ENCODE measurements around the gene MB21D2.

The MB21D2 gene

GRCh38 chr3:192772240-192772894, 145.3 kb downstream of the MB21D2 start:
- Histone ChIP-seq H3K4me3 (ENCODE audit: low read depth in 1 of 2, low read length in 2 of 2) (no peak overlapping the region), H3K27ac (ENCODE audit: low read depth, low read length) (no peak overlapping the region), H3K4me1 (ENCODE audit: insufficient read depth, low read length) (no peaks in the 10 kb centered on the region), H3K27me3 (ENCODE audit: control insufficient read depth in 1 of 2, insufficient read depth in 2 of 2, low read length in 2 of 2) (no peaks in the 10 kb centered on the region), H3K9ac (ENCODE audit: low read length) (no peak overlapping the region), H3K36me3 (ENCODE audit: insufficient read depth, low read length) (no peaks in the 10 kb centered on the region), H3K9me3 (ENCODE audit: low read length) (no peaks in the 10 kb centered on the region)

- H3K4me1 ChIP-seq (ENCODE audit: insufficient read depth, low read length): no peaks in the 10 kb centered on the region
- no peak overlapping the region for H3K27ac ChIP-seq (ENCODE audit: low read depth, low read length)
- no peaks in the 10 kb centered on the region for H3K9me3 ChIP-seq (ENCODE audit: low read length)
- H3K9ac ChIP-seq (ENCODE audit: low read length): no peak overlapping the region
- no peaks in the 10 kb centered on the region for H3K36me3 ChIP-seq (ENCODE audit: insufficient read depth, low read length)
- H3K27me3 ChIP-seq (ENCODE audit: control insufficient read depth in 1 of 2, insufficient read depth in 2 of 2, low read length in 2 of 2): no peaks in the 10 kb centered on the region
- no peak overlapping the region for H3K4me3 ChIP-seq (ENCODE audit: low read depth in 1 of 2, low read length in 2 of 2)
Measured at GRCh38 chr3:192758654-192759053, 159.0 kb downstream of the MB21D2 start.

- Histone ChIP-seq H3K27me3 (ENCODE audit: control insufficient read depth in 1 of 2, insufficient read depth in 2 of 2, low read length in 2 of 2) (no peaks in the 10 kb centered on the region), H3K9ac (ENCODE audit: low read length) (no peak overlapping the region), H3K27ac (ENCODE audit: low read depth, low read length) (no peak overlapping the region), H3K4me1 (ENCODE audit: insufficient read depth, low read length) (no peaks in the 10 kb centered on the region), H3K9me3 (ENCODE audit: low read length) (no peaks in the 10 kb centered on the region), H3K36me3 (ENCODE audit: insufficient read depth, low read length) (no peaks in the 10 kb centered on the region), H3K4me3 (ENCODE audit: low read depth in 1 of 2, low read length in 2 of 2) (no peak overlapping the region)
Measured at GRCh38 chr3:192751148-192751547, 166.5 kb downstream of the MB21D2 start.

GRCh38 chr3:192750201-192750600, 167.5 kb downstream of the MB21D2 start:
- no peaks in the 10 kb centered on the region for H3K9me3 ChIP-seq (ENCODE audit: low read length)
- no peak overlapping the region for H3K27ac ChIP-seq (ENCODE audit: low read depth, low read length)
- no peaks in the 10 kb centered on the region for H3K36me3 ChIP-seq (ENCODE audit: insufficient read depth, low read length)
- no peaks in the 10 kb centered on the region for H3K27me3 ChIP-seq (ENCODE audit: control insufficient read depth in 1 of 2, insufficient read depth in 2 of 2, low read length in 2 of 2)
- H3K4me1 ChIP-seq (ENCODE audit: insufficient read depth, low read length): no peaks in the 10 kb centered on the region
- no peak overlapping the region for H3K4me3 ChIP-seq (ENCODE audit: low read depth in 1 of 2, low read length in 2 of 2)
- no peak overlapping the region for H3K9ac ChIP-seq (ENCODE audit: low read length)

GRCh38 chr3:192747746-192748145, 169.9 kb downstream of the MB21D2 start:
- H3K4me3 ChIP-seq (ENCODE audit: low read depth in 1 of 2, low read length in 2 of 2): no peak overlapping the region
- H3K9me3 ChIP-seq (ENCODE audit: low read length): no peaks in the 10 kb centered on the region
- H3K36me3 ChIP-seq (ENCODE audit: insufficient read depth, low read length): no peaks in the 10 kb centered on the region
- H3K27me3 ChIP-seq (ENCODE audit: control insufficient read depth in 1 of 2, insufficient read depth in 2 of 2, low read length in 2 of 2): no peaks in the 10 kb centered on the region
- H3K9ac ChIP-seq (ENCODE audit: low read length): no peak overlapping the region
- no peak overlapping the region for H3K27ac ChIP-seq (ENCODE audit: low read depth, low read length)
- H3K4me1 ChIP-seq (ENCODE audit: insufficient read depth, low read length): no peaks in the 10 kb centered on the region

GRCh38 chr3:192747145-192747544, 170.5 kb downstream of the MB21D2 start:
- no peak overlapping the region for H3K9ac ChIP-seq (ENCODE audit: low read length)

More at GRCh38 chr3:192747145-192747544, 170.5 kb downstream of the MB21D2 start:
- Histone ChIP-seq H3K4me1 (ENCODE audit: insufficient read depth, low read length) (no peaks in the 10 kb centered on the region), H3K9me3 (ENCODE audit: low read length) (no peaks in the 10 kb centered on the region), H3K27me3 (ENCODE audit: control insufficient read depth in 1 of 2, insufficient read depth in 2 of 2, low read length in 2 of 2) (no peaks in the 10 kb centered on the region), H3K4me3 (ENCODE audit: low read depth in 1 of 2, low read length in 2 of 2) (no peak overlapping the region), H3K36me3 (ENCODE audit: insufficient read depth, low read length) (no peaks in the 10 kb centered on the region), H3K27ac (ENCODE audit: low read depth, low read length) (no peak overlapping the region)

Measured in muscle layer of colon (tissue), 2 donors.